ENCODE measurements around the gene CLASRP. TPM values are rescaled to one million over a fixed set of nuclear protein-coding genes. Genes with fewer than 3 reads are reported as not detected.
A peak's percentile ranks its signal among the peaks of the same experiment; 100 is the strongest.

The CLASRP gene
- total and polyA plus RNA-seq, 2 experiments from 2014 or later: 9.2 to 45.1 TPM

DNA sequence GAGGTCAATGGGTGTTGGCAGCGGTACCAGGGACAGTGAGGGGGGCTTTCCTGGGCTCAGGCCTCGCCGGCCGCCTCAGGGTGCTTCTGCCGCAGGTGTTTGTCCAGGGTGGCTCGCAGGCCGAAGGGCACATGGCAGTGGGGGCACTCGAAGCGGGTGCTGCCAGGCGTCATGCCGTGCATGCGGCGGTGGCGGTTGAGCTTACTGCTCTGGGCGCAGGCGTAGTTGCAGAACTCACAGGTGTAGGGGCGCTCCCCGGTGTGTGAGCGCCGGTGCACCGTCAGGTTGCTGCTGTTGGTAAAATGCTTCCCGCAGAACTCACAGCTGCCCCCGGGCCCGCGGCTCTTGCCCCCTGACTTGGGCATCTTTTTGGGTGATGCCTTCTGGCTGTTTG, 32.7 kb downstream of the CLASRP start:
- Histone ChIP-seq H3K27me3 (replicated peaks; ENCODE audit: insufficient read depth) (no peaks in the 10 kb centered on the region), H3K9me3 (ENCODE audit: low read depth) (no peaks in the 10 kb centered on the region), H3F3A (ENCODE audit: insufficient read depth) (peaks cover 15% of the 10 kb centered on the region; the same call in 1 of the 2 replicates), H3K4me1 (ENCODE audit: insufficient read depth) (no peaks in the 10 kb centered on the region), H3K79me2 (ENCODE audit: insufficient read depth) (no peaks in the 10 kb centered on the region), H3K9me2 (ENCODE audit: insufficient read depth) (no peaks in the 10 kb centered on the region), H3K36me3 (ENCODE audit: low read depth) (peaks cover 8% of the 10 kb centered on the region; the same call in 1 of the 2 replicates), H2AFZ (no peak overlapping the region), H3K4me2 (ENCODE audit: unreplicated experiment) (no peak overlapping the region), H3K27ac (no peak overlapping the region), H3K9ac (no peak overlapping the region), H4K20me1 (ENCODE audit: insufficient read depth) (no peaks in the 10 kb centered on the region), H3K4me3 (no peak overlapping the region)
- in situ Hi-C loops (cut with MboI): no loop called here
- DNase-seq: no peak
- WGBS, 2 experiments (ENCODE audit: low coverage in 1 of 2, low lambda C conversion rate in 2 of 2, missing lambda C conversion rate in 2 of 2): 92 to 93% methylated on average over 25 of the region's 25 CpGs
- TF ChIP-seq EZH2phosphoT487 (IDR thresholded peaks at IDR 0.05; ENCODE audit: insufficient read depth, low read depth) (no peak), EZH2 (IDR thresholded peaks at IDR 0.05; ENCODE audit: insufficient read depth, poor library complexity, severe bottlenecking) (no peak)

DNA sequence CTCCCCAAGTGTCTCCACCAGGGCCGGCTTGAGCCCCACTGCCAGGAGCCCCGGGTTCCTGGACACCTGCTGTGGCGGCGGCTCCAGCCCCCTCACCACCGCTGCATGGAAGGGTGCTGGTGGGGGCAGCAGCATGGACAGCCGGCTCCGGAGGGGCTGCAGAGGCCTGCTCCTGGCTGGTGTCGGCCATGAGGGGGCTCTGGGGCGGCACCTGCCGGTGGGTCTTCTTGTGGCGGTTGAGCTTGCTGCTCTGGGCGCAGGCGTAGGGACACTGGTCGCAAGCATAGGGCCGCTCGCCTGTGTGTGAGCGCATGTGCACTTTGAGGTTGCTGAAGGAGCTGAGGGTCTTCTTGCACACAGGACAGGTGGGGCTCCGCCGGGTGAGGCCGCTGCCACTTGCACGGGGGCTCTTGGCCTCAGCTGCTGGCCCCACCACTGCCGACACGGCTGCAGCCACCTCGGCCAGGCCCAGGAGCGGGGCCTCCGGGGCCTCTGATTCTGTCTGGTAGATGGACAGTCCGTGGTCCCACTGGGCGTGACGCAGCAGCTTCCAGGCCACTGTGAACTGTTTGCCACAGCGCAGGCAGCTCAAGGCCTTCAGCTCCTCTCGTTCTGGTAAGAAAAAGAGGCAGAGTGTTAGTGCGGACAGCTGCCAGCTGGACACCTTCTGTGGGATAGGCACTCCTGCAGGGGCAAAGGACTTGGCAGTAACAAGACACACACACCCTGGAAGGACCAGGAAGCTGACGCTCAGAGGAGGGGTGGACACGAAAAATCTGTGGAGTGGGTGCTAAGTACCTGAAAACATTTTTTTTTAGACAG, 33.3 kb downstream of the CLASRP start:
- no peak overlapping the region for H3K4me3 ChIP-seq
- no peak for DNase-seq
- TF ChIP-seq EZH2 (IDR thresholded peaks at IDR 0.05; ENCODE audit: insufficient read depth, poor library complexity, severe bottlenecking) (no peak), EZH2phosphoT487 (IDR thresholded peaks at IDR 0.05; ENCODE audit: insufficient read depth, low read depth) (no peak)
- no peaks in the 10 kb centered on the region for H3K27me3 ChIP-seq (replicated peaks; ENCODE audit: insufficient read depth)
- no peak overlapping the region for H3K9ac ChIP-seq
- H4K20me1 ChIP-seq (ENCODE audit: insufficient read depth): no peaks in the 10 kb centered on the region
- H3K9me2 ChIP-seq (ENCODE audit: insufficient read depth): no peaks in the 10 kb centered on the region
- H3F3A ChIP-seq (ENCODE audit: insufficient read depth): peaks cover 19% of the 10 kb centered on the region; the same call in 1 of the 2 replicates
- no peaks in the 10 kb centered on the region for H3K9me3 ChIP-seq (ENCODE audit: low read depth)
- no peak overlapping the region for H3K27ac ChIP-seq
- peaks cover 8% of the 10 kb centered on the region; the same call in 1 of the 2 replicates for H3K36me3 ChIP-seq (ENCODE audit: low read depth)
- in situ Hi-C loops (cut with MboI): no loop called here
- WGBS, 2 experiments (ENCODE audit: low coverage in 1 of 2, low lambda C conversion rate in 2 of 2, missing lambda C conversion rate in 2 of 2): 82 to 84% methylated on average over 33 to 34 of the region's 34 CpGs
- H2AFZ ChIP-seq: no peak overlapping the region
- no peaks in the 10 kb centered on the region for H3K79me2 ChIP-seq (ENCODE audit: insufficient read depth)
- no peak overlapping the region for H3K4me2 ChIP-seq (ENCODE audit: unreplicated experiment)
- H3K4me1 ChIP-seq (ENCODE audit: insufficient read depth): no peaks in the 10 kb centered on the region

DNA sequence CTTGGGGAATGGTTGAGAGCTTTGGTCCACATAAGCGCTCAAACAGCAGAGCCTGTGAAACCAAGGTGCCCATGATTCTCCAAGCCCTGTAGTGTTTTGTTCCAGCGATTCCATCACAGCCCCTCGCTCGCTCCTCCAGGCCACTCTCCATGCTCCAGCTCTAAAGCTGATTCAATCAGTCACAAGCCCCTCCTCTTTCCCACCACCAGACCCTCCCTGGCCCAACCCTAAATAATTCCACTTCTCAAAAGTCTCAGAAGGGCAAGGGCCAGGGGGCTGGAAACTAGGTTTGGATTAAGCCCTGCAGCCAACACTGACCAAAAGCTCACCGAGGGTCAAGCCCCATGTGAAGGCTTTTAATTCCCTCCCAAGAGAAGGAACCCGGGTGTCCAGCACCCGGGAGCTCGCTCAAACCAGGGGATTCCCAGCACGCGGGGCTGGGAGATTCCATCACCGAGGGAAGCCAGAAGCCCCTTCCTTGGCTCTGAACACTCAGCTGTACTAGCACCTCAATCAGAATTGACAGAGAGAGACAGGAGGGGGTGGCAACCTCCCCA, 36.0 kb downstream of the CLASRP start:
- no peaks in the 10 kb centered on the region for H3K4me1 ChIP-seq (ENCODE audit: insufficient read depth)

DNA sequence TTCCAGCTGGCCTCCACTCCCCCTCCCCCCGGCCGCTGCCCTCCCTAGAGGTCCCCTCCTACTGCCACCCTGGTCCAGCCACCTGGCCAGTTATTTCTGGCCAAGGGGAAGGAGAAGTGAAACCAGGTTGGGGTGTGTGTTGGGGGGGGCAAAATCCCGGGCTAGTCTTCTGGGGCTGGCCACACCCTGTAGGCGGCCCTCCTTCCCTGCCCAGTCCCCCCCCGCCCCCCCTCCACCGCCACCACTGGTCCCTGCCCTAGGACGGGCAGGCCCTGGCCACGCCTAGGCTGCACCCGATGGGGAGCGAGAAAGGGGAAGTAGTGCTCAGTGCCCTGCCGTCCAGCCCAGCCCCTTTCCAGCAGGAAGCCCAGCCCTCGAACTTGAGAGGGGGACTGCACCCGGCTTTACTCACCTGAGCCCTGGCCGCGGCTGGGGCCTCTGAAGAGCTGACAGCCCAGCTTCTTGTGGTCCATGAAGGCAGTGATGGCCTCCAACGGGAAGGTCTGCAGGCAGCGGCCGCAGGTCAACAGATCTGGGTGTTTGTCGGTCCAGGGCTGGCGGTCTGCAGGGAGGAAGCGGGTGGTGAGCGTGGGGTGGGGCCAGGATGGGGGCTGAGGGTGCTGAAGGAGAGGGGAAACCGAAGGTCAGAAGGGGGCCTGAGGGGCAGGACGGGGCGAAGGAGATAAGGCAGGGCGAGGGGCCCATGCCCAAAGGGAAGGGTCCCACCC, 36.6 kb downstream of the CLASRP start:
- peaks cover 13% of the 10 kb centered on the region for H3K79me2 ChIP-seq (ENCODE audit: insufficient read depth)
- peaks cover 19% of the 10 kb centered on the region; the same call in 1 of the 2 replicates for H3F3A ChIP-seq (ENCODE audit: insufficient read depth)
- H2AFZ ChIP-seq: peak overlapping the region; percentile 77
- no peaks in the 10 kb centered on the region for H3K27me3 ChIP-seq (replicated peaks; ENCODE audit: insufficient read depth)
- H3K27ac ChIP-seq: no peak overlapping the region
- H3K9me2 ChIP-seq (ENCODE audit: insufficient read depth): no peaks in the 10 kb centered on the region
- no peak overlapping the region for H3K4me2 ChIP-seq (ENCODE audit: unreplicated experiment)
- TF ChIP-seq EZH2phosphoT487 (IDR thresholded peaks at IDR 0.05; ENCODE audit: insufficient read depth, low read depth) (no peak), EZH2 (IDR thresholded peaks at IDR 0.05; ENCODE audit: insufficient read depth, poor library complexity, severe bottlenecking) (no peak)
- H3K9me3 ChIP-seq (ENCODE audit: low read depth): no peaks in the 10 kb centered on the region
- no peaks in the 10 kb centered on the region for H4K20me1 ChIP-seq (ENCODE audit: insufficient read depth)
- WGBS, 2 experiments (ENCODE audit: low coverage in 1 of 2, low lambda C conversion rate in 2 of 2, missing lambda C conversion rate in 2 of 2): 20 to 32% methylated on average over 15 to 25 of the region's 26 CpGs
- H3K4me1 ChIP-seq (ENCODE audit: insufficient read depth): peaks cover 4% of the 10 kb centered on the region; the same call in 1 of the 2 replicates
- H3K9ac ChIP-seq: no peak overlapping the region
- peak overlapping the region; percentile 58; the same call in 1 of the 2 replicates for H3K4me3 ChIP-seq
- peaks cover under 1% of the 10 kb centered on the region; the same call in 1 of the 2 replicates for H3K36me3 ChIP-seq (ENCODE audit: low read depth)
- DNase-seq: peak; percentile 26
- in situ Hi-C loops (cut with MboI): no loop called here

More for the DNA sequence above, 36.0 kb downstream of the CLASRP start:
- H3K36me3 ChIP-seq (ENCODE audit: low read depth): peaks cover 7% of the 10 kb centered on the region; the same call in 1 of the 2 replicates
- H4K20me1 ChIP-seq (ENCODE audit: insufficient read depth): no peaks in the 10 kb centered on the region
- TF ChIP-seq EZH2 (IDR thresholded peaks at IDR 0.05; ENCODE audit: insufficient read depth, poor library complexity, severe bottlenecking) (no peak), EZH2phosphoT487 (IDR thresholded peaks at IDR 0.05; ENCODE audit: insufficient read depth, low read depth) (no peak)
- peaks cover 7% of the 10 kb centered on the region for H3K79me2 ChIP-seq (ENCODE audit: insufficient read depth)
- no peak for DNase-seq
- H3K9me2 ChIP-seq (ENCODE audit: insufficient read depth): no peaks in the 10 kb centered on the region
- in situ Hi-C loops (cut with MboI): no loop called here
- H3K27ac ChIP-seq: no peak overlapping the region
- no peak overlapping the region for H2AFZ ChIP-seq
- 63 to 66% methylated on average over 8 to 11 of the region's 11 CpGs for WGBS, 2 experiments (ENCODE audit: low coverage in 1 of 2, low lambda C conversion rate in 2 of 2, missing lambda C conversion rate in 2 of 2)
- H3K9me3 ChIP-seq (ENCODE audit: low read depth): no peaks in the 10 kb centered on the region
- H3K27me3 ChIP-seq (replicated peaks; ENCODE audit: insufficient read depth): no peaks in the 10 kb centered on the region
- H3F3A ChIP-seq (ENCODE audit: insufficient read depth): peaks cover 19% of the 10 kb centered on the region; the same call in 1 of the 2 replicates
- H3K9ac ChIP-seq: no peak overlapping the region
- H3K4me3 ChIP-seq: no peak overlapping the region
- no peak overlapping the region for H3K4me2 ChIP-seq (ENCODE audit: unreplicated experiment)
